NCI-H1105 treated with DMSO at 0.1 percent for 48 hours (cell line): ENCODE results near the gene USH1G.
"Not testable (repeated sequence)": the region's sequence is repeated elsewhere in the genome, so short reads cannot be mapped to it uniquely, and the experiment has no call there.

ENCODE experiments used
- DNase-seq: peaks from one replicate; lab custom pipeline; 2025; lab: John Stamatoyannopoulos, UW

Gene USH1G

GRCh38 chr17:74873874-74874614 lies 49.0 kb downstream of the USH1G start:
- DNase-seq, result peak; percentile 3

GRCh38 chr17:74873037-74873873 lies 49.8 kb downstream of the USH1G start:
- peak; percentile 98 for DNase-seq

- DNase-seq, result peak; percentile 53
Observed at GRCh38 chr17:74872313-74873036, 50.6 kb downstream of the USH1G start, which contains the start of gene FDXR. Gene FDXR (minus strand): TSS chr17:74872994. CDS start chr17:74872944, 50 bp downstream.

GRCh38 chr17:74871356-74872076 lies 51.5 kb downstream of the USH1G start:
- no peak for DNase-seq

GRCh38 chr17:74870512-74870911 lies 52.5 kb downstream of the USH1G start:
- no peak for DNase-seq

- not testable (repeated sequence) for DNase-seq
Observed at GRCh38 chr17:74870028-74870427, 53.0 kb downstream of the USH1G start.

GRCh38 chr17:74868908-74869255 lies 54.2 kb downstream of the USH1G start:
- DNase-seq, result no peak

GRCh38 chr17:74868251-74868907 lies 54.7 kb downstream of the USH1G start:
- DNase-seq, result no peak

GRCh38 chr17:74866198-74866835 lies 56.7 kb downstream of the USH1G start:
- no peak for DNase-seq
